Activated B cell treated with CpG ODN at 0.5 μM for 24 hours (primary cell): ENCODE measurements around the gene RNF19B. TPM values are rescaled to one million over a fixed set of nuclear protein-coding genes. Genes with fewer than 3 reads are reported as not detected.
A peak's percentile ranks its signal among the peaks of the same experiment; 100 is the strongest.

Experiments
- ATAC-seq: fragments of 200-7000 bp; cut with Tn5 transposase; one replicate; pipeline ENCODE4 v1.10.0; 2021; ENCODE audit warnings: low read depth, mild to moderate bottlenecking, moderate library complexity
- CTCF ChIA-PET: fragments of 350-600 bp; sonication (Branson Sonifier 250); formaldehyde crosslinking; loops from one replicate; lab custom pipeline; 2021; ENCODE audit warnings: antibody characterized with exemption; lab: Charles Lee
- POLR2A ChIA-PET: fragments of 350-600 bp; sonication (Branson Sonifier 250); formaldehyde crosslinking; loops from one replicate; lab custom pipeline; 2021; ENCODE audit warnings: antibody characterized with exemption; lab: Charles Lee
- DNase-seq: peaks from one replicate; pipeline ENCODE4 v3.0.0; 2022
- H3K27ac Mint-ChIP-seq: one replicate; pipeline ENCODE4 v1.8.0; 2020; ENCODE audit warnings: mixed read lengths
- H3K27me3 Mint-ChIP-seq: one replicate; pipeline ENCODE4 v1.8.0; 2021; ENCODE audit warnings: mixed read lengths
- H3K36me3 Mint-ChIP-seq: one replicate; pipeline ENCODE4 v1.8.0; 2021; ENCODE audit warnings: low read depth, mixed read lengths
- H3K4me1 Mint-ChIP-seq: one replicate; pipeline ENCODE4 v1.8.0; 2021; ENCODE audit warnings: mixed read lengths
- H3K4me3 Mint-ChIP-seq: one replicate; pipeline ENCODE4 v1.8.0; 2020; ENCODE audit warnings: mild to moderate bottlenecking, mixed read lengths
- H3K9me3 Mint-ChIP-seq: one replicate; pipeline ENCODE4 v1.8.0; 2020; ENCODE audit warnings: mixed read lengths
- CTCF ChIP-seq: fragments of 200-600 bp; IDR thresholded peaks from one replicate; pipeline ENCODE4 v1.8.0; 2022; ENCODE audit warnings: antibody characterized with exemption, mild to moderate bottlenecking
- intact Hi-C: fragments of 100-400 bp; cut with micrococcal nuclease; formaldehyde crosslinking; loops from one replicate; pipeline ENCODE4 v1.15.1; 2024
- total RNA-seq: library from RNA; stranded (reverse); gene quantifications from 2 replicates; pipeline ENCODE4 v1.2.3, GENCODE V29; 2022

RNF19B gene
- total RNA-seq, 1 donor from 2014 or later, result 23.6 TPM

GRCh38 chr1:32902535-32902920 lies 62.1 kb downstream of the RNF19B start:
- H3K4me1 Mint-ChIP-seq, result peaks cover 8% of the 10 kb centered on the region
- DNase-seq, result no peak
- ChIA-PET POLR2A (no interaction called here), CTCF (no interaction called here)
- no peak overlapping the region for H3K27ac Mint-ChIP-seq
- H3K4me3 Mint-ChIP-seq, result peak overlapping the region; percentile 61
- intact Hi-C loops, result no loop called here
- no peaks in the 10 kb centered on the region for H3K36me3 Mint-ChIP-seq
- H3K27me3 Mint-ChIP-seq, result peaks cover 34% of the 10 kb centered on the region
- no peak for TF ChIP-seq CTCF
- ATAC-seq, result no peak
- H3K9me3 Mint-ChIP-seq, result no peaks in the 10 kb centered on the region

- peak overlapping the region; percentile 78 for H3K4me3 Mint-ChIP-seq
- H3K36me3 Mint-ChIP-seq, result no peaks in the 10 kb centered on the region
- peaks cover 34% of the 10 kb centered on the region for H3K27me3 Mint-ChIP-seq
- ChIA-PET POLR2A (no interaction called here), CTCF (no interaction called here)
- no peak for TF ChIP-seq CTCF
- no peak for DNase-seq
- H3K4me1 Mint-ChIP-seq, result peaks cover 8% of the 10 kb centered on the region
- no peak for ATAC-seq
- H3K27ac Mint-ChIP-seq, result no peak overlapping the region
- intact Hi-C loops, result no loop called here
- no peaks in the 10 kb centered on the region for H3K9me3 Mint-ChIP-seq
These were observed 62.6 kb downstream of the RNF19B start for GRCh38 chr1:32901823-32902534.

GRCh38 chr1:32900956-32901822 lies 63.4 kb downstream of the RNF19B start, which contains the start of gene TMEM54:
TMEM54 (minus strand) TSS chr1:32901389; CDS start chr1:32901238, 151 bp downstream.
- ChIA-PET CTCF (no interaction called here), POLR2A (no interaction called here)
- peaks cover 8% of the 10 kb centered on the region for H3K4me1 Mint-ChIP-seq
- DNase-seq (no peak), ATAC-seq (peak; percentile 70)
- H3K9me3 Mint-ChIP-seq, result no peaks in the 10 kb centered on the region
- H3K36me3 Mint-ChIP-seq, result no peaks in the 10 kb centered on the region
- peaks cover 34% of the 10 kb centered on the region for H3K27me3 Mint-ChIP-seq
- TF ChIP-seq CTCF, result no peak
- intact Hi-C loops, result no loop called here
- H3K4me3 Mint-ChIP-seq, result peak within 1 kb of the TSS; percentile 78
- H3K27ac Mint-ChIP-seq, result no peak within 1 kb of the TSS

- H3K27ac Mint-ChIP-seq, result no peak overlapping the region
- intact Hi-C loops, result no loop called here
- no peaks in the 10 kb centered on the region for H3K9me3 Mint-ChIP-seq
- ChIA-PET CTCF (no interaction called here), POLR2A (no interaction called here)
- ATAC-seq (no peak), DNase-seq (no peak)
- peaks cover 8% of the 10 kb centered on the region for H3K4me1 Mint-ChIP-seq
- peak overlapping the region; percentile 63 for H3K4me3 Mint-ChIP-seq
- no peak for TF ChIP-seq CTCF
- peaks cover 37% of the 10 kb centered on the region for H3K27me3 Mint-ChIP-seq
- H3K36me3 Mint-ChIP-seq, result no peaks in the 10 kb centered on the region
These were observed 64.1 kb downstream of the RNF19B start for GRCh38 chr1:32900371-32900955.
